Upper lobe of left lung (tissue), 4 donors: ENCODE data around the gene EIF2B5.
A peak's percentile ranks its signal among the peaks of the same experiment; 100 is the strongest.

Experiments
- EP300 ChIP-seq, 4 donors: sonication (generic); formaldehyde crosslinking; IDR thresholded peaks; one replicate each; pipeline ENCODE4 v1.5.1; 2017; ENCODE audit warnings: antibody characterized with exemption in 4 of 4, control low read depth in 2 of 4
- POLR2A ChIP-seq, 4 donors: fragments of 450-650 bp; IDR thresholded peaks; one replicate each; pipeline ENCODE4 v1.5.1; 2016 to 2017; ENCODE audit warnings: antibody characterized with exemption in 4 of 4, mild to moderate bottlenecking in 2 of 4
- POLR2AphosphoS5 ChIP-seq, 2 donors: sonication (generic); formaldehyde crosslinking; IDR thresholded peaks; one replicate each; pipeline ENCODE4 v1.5.1; 2017; ENCODE audit warnings: antibody characterized with exemption in 2 of 2
- TF ChIP-seq, protein P1 (sequence below), 6 experiments: fragments of 450-650 bp in 4 of 6; fragments of 200-600 bp in 2 of 6; sonication (generic) in 2 of 6; IDR thresholded peaks; one replicate each; pipeline ENCODE4 v1.5.1; 2016 to 2019; ENCODE audit warnings: antibody characterized with exemption in 6 of 6

GRCh38 chr3:184133840-184134745 lies 1.1 kb upstream of the EIF2B5 start:
- TF ChIP-seq, protein P1, sequence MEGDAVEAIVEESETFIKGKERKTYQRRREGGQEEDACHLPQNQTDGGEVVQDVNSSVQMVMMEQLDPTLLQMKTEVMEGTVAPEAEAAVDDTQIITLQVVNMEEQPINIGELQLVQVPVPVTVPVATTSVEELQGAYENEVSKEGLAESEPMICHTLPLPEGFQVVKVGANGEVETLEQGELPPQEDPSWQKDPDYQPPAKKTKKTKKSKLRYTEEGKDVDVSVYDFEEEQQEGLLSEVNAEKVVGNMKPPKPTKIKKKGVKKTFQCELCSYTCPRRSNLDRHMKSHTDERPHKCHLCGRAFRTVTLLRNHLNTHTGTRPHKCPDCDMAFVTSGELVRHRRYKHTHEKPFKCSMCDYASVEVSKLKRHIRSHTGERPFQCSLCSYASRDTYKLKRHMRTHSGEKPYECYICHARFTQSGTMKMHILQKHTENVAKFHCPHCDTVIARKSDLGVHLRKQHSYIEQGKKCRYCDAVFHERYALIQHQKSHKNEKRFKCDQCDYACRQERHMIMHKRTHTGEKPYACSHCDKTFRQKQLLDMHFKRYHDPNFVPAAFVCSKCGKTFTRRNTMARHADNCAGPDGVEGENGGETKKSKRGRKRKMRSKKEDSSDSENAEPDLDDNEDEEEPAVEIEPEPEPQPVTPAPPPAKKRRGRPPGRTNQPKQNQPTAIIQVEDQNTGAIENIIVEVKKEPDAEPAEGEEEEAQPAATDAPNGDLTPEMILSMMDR (IDR thresholded peaks at IDR 0.05) = no peak
- TF ChIP-seq EP300 (IDR thresholded peaks at IDR 0.05) = no peak
- TF ChIP-seq POLR2A (IDR thresholded peaks at IDR 0.05) = peak in 2 of 4 donors; percentile 44 to 59
- peak in 1 of 2 donors; percentile 73 for TF ChIP-seq POLR2AphosphoS5 (IDR thresholded peaks at IDR 0.05)
